PC-9 (cell line): ENCODE measurements around the gene WNT8A.

Experiments used
- EZH2 ChIP-seq: fragments of 200-600 bp; sonication (generic); IDR thresholded peaks from 2 replicates; pipeline ENCODE4 v1.8.0; 2017; ENCODE audit warnings: antibody characterized with exemption, low read depth
- TF ChIP-seq, protein P1 (sequence below): fragments of 200-600 bp; sonication (generic); conservative IDR thresholded peaks from 2 replicates; pipeline ENCODE4 v1.6.1; 2017; ENCODE audit warnings: mixed run types, antibody characterized with exemption, mild to moderate bottlenecking, moderate library complexity

DNA sequence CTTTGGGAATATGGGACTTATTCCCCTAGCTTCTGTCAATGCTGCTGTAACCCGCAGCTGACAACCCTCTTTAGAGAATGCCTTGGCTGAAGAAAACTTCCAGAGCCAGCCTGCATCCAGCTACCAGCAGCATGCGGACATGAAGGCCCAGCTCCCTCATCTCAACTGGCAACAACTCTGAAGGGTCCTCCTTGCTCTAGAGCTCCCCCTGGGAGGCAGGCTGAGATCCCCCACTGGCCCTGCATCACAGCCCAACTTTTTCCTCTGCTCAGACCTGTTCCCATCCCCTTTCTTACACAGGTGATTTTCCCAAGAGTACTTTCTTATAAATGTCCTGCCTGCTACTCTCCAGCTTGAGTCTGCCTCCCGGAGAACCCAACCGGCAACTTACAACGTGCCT is 18.7 kb upstream of the WNT8A start:
- TF ChIP-seq, protein P1, sequence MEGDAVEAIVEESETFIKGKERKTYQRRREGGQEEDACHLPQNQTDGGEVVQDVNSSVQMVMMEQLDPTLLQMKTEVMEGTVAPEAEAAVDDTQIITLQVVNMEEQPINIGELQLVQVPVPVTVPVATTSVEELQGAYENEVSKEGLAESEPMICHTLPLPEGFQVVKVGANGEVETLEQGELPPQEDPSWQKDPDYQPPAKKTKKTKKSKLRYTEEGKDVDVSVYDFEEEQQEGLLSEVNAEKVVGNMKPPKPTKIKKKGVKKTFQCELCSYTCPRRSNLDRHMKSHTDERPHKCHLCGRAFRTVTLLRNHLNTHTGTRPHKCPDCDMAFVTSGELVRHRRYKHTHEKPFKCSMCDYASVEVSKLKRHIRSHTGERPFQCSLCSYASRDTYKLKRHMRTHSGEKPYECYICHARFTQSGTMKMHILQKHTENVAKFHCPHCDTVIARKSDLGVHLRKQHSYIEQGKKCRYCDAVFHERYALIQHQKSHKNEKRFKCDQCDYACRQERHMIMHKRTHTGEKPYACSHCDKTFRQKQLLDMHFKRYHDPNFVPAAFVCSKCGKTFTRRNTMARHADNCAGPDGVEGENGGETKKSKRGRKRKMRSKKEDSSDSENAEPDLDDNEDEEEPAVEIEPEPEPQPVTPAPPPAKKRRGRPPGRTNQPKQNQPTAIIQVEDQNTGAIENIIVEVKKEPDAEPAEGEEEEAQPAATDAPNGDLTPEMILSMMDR, result no peak; the same call in 1 of the 2 replicates
- TF ChIP-seq EZH2, result no peak
